Uterus (tissue), 2 donors: ENCODE measurements around the gene HLA-B.

Experiments
- CTCF ChIP-seq, 4 experiments: fragments of 200-600 bp in 2 of 4; fragments of 450-650 bp in 2 of 4; sonication (generic) in 2 of 4; IDR thresholded peaks; one replicate each; pipeline ENCODE4 v1.5.1; 2016 to 2019; ENCODE audit warnings: antibody characterized with exemption in 4 of 4, mild to moderate bottlenecking in 2 of 4, moderate library complexity in 1 of 4
- POLR2A ChIP-seq, 2 donors: fragments of 450-650 bp; IDR thresholded peaks; one replicate each; pipeline ENCODE4 v1.6.1; 2016; ENCODE audit warnings: antibody characterized with exemption in 2 of 2, mild to moderate bottlenecking in 1 of 2, moderate library complexity in 1 of 2

- no peak for TF ChIP-seq CTCF (IDR thresholded peaks at IDR 0.05)
- TF ChIP-seq POLR2A (IDR thresholded peaks at IDR 0.05), result no peak
Observed at GRCh38 chr6:31377029-31377428, 20.1 kb upstream of the HLA-B start.
